Pancreas (tissue), 10 donors: ENCODE data around the gene BCL11A. TPM values are rescaled to one million over a fixed set of nuclear protein-coding genes. Genes with fewer than 3 reads are reported as not detected.

Experiments
- ATAC-seq, 4 donors: fragments of 200-7000 bp; cut with Tn5 transposase; one replicate each; pipeline versions ENCODE4 v1.8.0 to v1.9.1; 2020; ENCODE audit warnings: mild to moderate bottlenecking in 4 of 4, moderate library complexity in 4 of 4
- DNase-seq, 6 donors: peaks; one replicate each; pipeline ENCODE4 v3.0.0-alpha.2; 2020
- FAIRE-seq: peaks from 2 replicates; lab custom pipeline; 2012; peaks lifted over from hg19 to GRCh38; lab: Jason Lieb, UNC
- H3K27ac ChIP-seq, 4 donors: fragments of 200-600 bp; sonication (generic); 1 replicate in 3 of 4; 2 replicates in 1 of 4; pipeline versions ENCODE4 v1.5.0 to v1.8.0; 2020
- H3K27me3 ChIP-seq, 4 donors: fragments of 200-600 bp; one replicate each; pipeline ENCODE4 v1.8.0; 2021
- H3K36me3 ChIP-seq, 3 donors: fragments of 200-600 bp; sonication (generic) in 1 of 3; one replicate each; pipeline versions ENCODE4 v1.5.0 to v1.8.0; 2020 to 2021
- H3K4me1 ChIP-seq, 3 donors: fragments of 200-600 bp; one replicate each; pipeline ENCODE4 v1.8.0; 2021
- H3K4me3 ChIP-seq, 4 donors: fragments of 200-600 bp; sonication (generic) in 2 of 4; one replicate each; pipeline versions ENCODE4 v1.5.0 to v1.8.0; 2020 to 2021
- H3K9me3 ChIP-seq, 4 donors: fragments of 200-600 bp; one replicate each; pipeline ENCODE4 v1.8.0; 2021
- WGBS, 2 donors: extraction: QIAGEN DNeasy Blood & Tissue Kit; methylation state at CpG; one replicate each; pipeline ENCODE4 v1.1.7; 2013; 5-methylcytosine and 5-hydroxymethylcytosine counted together
- intact Hi-C, 3 donors: fragments of 100-400 bp; cut with DNase I; formaldehyde crosslinking; loops; one replicate each; pipeline versions ENCODE4 v1.11.1 to v1.14.2; 2022
- polyA plus RNA-seq, 2 donors: library from polyadenylated mRNA; stranded (reverse); fragments of 200-250 nt; gene quantifications; one replicate each; pipeline ENCODE4 v1.2.3, GENCODE V29; 2013
- total RNA-seq, 6 donors: library from RNA; stranded (reverse); fragmentation: NEBNext Ultra II Directional in 4 of 6; extraction: Animal tissue kit (Norgen Biotek cat#: 25700) in 4 of 6; gene quantifications; one replicate each; pipeline versions ENCODE4 v1.2.1 to v1.2.4, GENCODE V29; 2021 to 2023
- TF ChIP-seq, protein P1 (sequence below), 4 donors: fragments of 200-600 bp; sonication (generic) in 3 of 4; IDR thresholded peaks; one replicate each; pipeline versions ENCODE4 v1.5.0 to v1.8.0; 2021; ENCODE audit warnings: antibody characterized with exemption in 4 of 4
- donor health status: healthy with polysubstance abuse.
- donor health status: DM: no; HTN: no; CAD: no; lungs with moderate emphysema.
- donor health status: DM: no; HTN: no; CAD: no.
- donor health status: control.
- donor health status: control.
- donor health status: Bipolar disorder and iron deficiency.
- donor health status: DM: yes; HTN: yes; CAD: no.
- donor health status: DM: no; HTN: no; CAD: no.
- donor health status: DM: no; HTN: no; CAD: no.
- donor health status: DM: yes; HTN: yes; CAD: no.

The BCL11A gene
- total and polyA plus RNA-seq, 8 donors = 4.4 to 16.1 (median 11.7) TPM

DNA sequence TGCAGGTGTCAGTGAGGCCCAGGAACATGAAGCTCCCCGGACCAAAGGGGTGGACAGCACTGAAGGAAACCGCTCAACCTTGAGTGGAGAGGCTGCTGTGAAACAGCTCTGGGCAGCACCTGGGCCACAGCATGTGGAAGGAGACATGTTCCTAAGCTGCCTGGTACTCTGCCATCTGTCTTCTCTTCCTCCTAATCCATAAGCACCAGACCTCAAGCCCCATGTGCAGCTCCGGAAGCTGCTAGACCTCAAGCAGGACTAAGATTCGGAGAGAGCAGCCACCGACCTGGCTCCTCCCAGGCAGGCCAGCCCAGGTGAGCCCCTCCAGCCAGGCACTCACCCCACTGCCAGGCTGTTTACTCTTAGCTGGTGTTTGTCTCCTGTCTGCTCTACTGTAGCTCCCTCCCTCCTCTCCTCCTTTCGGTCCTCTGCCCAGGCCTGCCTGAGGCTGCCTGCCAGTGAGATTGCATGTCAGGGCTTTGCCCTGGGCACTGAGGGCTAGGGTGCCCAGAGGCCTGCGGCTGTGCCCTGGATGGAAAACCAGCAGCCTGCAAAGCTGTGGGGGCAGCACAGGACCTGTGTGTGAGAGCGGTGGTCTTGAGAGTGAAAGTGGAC is 53.7 kb downstream of the BCL11A start:
- H3K36me3 ChIP-seq = no peaks in the 10 kb centered on the region
- WGBS, 2 donors = 77 to 86% methylated on average over 8 of the region's 8 CpGs
- H3K4me3 ChIP-seq = no peak overlapping the region
- FAIRE-seq = no peak
- intact Hi-C loops = loop anchor here in 1 of 3 donors (10.0 kb wide), 1 partner anchor 45 kb away; no protein-coding TSS in a partner anchor
- peak; percentile 21 to 53 (median 30) for ATAC-seq
- DNase-seq = no peak
- no peaks in the 10 kb centered on the region for H3K9me3 ChIP-seq
- TF ChIP-seq, protein P1, sequence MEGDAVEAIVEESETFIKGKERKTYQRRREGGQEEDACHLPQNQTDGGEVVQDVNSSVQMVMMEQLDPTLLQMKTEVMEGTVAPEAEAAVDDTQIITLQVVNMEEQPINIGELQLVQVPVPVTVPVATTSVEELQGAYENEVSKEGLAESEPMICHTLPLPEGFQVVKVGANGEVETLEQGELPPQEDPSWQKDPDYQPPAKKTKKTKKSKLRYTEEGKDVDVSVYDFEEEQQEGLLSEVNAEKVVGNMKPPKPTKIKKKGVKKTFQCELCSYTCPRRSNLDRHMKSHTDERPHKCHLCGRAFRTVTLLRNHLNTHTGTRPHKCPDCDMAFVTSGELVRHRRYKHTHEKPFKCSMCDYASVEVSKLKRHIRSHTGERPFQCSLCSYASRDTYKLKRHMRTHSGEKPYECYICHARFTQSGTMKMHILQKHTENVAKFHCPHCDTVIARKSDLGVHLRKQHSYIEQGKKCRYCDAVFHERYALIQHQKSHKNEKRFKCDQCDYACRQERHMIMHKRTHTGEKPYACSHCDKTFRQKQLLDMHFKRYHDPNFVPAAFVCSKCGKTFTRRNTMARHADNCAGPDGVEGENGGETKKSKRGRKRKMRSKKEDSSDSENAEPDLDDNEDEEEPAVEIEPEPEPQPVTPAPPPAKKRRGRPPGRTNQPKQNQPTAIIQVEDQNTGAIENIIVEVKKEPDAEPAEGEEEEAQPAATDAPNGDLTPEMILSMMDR (IDR thresholded peaks at IDR 0.05) = no peak
- H3K27me3 ChIP-seq = no peaks in the 10 kb centered on the region
- H3K27ac ChIP-seq = no peak overlapping the region
- H3K4me1 ChIP-seq = peaks cover 0 to 8% (median 5%) of the 10 kb centered on the region in 3 donors

DNA sequence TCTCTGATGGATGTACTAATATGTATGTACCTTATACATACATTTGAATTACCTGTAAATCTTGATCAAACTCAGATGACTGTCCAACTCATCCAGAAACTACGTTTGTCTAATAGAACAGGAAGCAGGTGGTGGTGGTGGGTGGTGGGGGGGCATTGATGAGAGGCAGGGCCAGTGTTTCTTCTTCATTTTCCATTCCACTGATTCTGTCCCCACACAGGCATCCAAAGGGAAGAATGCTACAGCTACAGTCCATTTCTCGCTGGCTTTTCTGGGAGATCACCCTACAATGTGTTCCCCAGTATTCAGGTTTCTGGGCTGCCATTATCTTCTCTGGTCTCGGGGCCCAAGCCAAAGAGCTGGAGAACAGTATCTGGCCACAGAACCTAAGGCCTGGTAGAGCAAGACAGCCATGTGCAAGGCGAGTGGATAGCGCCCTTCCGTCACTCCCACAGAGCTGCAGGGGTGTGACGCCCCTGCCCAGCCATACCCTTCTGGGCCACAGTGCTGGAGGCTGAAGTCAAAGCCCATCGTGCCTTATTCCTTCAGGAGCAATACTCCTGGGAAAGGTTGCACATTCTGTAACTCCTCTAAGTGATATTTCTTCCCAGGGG is 54.5 kb downstream of the BCL11A start:
- no peak for FAIRE-seq

DNA sequence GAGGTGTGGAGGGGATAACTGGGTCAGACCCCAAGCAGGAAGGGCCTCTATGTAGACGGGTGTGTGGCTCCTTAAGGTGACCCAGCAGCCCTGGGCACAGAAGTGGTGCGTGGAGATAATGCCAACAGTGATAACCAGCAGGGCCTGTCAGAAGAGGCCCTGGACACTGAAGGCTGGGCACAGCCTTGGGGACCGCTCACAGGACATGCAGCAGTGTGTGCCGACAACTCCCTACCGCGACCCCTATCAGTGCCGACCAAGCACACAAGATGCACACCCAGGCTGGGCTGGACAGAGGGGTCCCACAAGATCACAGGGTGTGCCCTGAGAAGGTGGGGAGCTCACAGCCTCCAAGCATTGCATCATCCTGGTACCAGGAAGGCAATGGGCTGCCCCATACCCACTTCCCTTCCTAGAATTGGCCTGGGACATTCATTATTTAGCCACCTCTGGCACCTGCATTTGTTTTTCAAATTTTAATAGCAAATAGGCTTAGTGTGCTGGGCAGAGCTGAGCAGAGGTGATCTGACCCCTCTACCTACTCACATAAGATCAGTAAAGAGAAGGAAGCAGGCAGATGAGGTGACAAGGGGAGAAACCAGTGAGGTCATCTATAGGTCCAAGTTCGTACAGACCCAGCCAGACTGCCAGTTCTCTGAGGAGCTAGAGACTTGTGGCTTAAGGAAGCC is 55.2 kb downstream of the BCL11A start:
- intact Hi-C loops = loop anchor here in 1 of 3 donors (10.0 kb wide), 1 partner anchor 47 kb away; no protein-coding TSS in a partner anchor
- Histone ChIP-seq H3K27ac (no peak overlapping the region), H3K4me1 (peaks cover 0 to 8% (median 5%) of the 10 kb centered on the region in 3 donors), H3K9me3 (no peaks in the 10 kb centered on the region), H3K4me3 (no peak overlapping the region), H3K36me3 (no peaks in the 10 kb centered on the region), H3K27me3 (no peaks in the 10 kb centered on the region)
- no peak for DNase-seq
- WGBS, 2 donors = 91 to 92% methylated on average over 8 of the region's 8 CpGs
- FAIRE-seq = no peak
- ATAC-seq = no peak
- TF ChIP-seq, protein P1 (IDR thresholded peaks at IDR 0.05) = no peak

More for the DNA sequence above, 54.5 kb downstream of the BCL11A start:
- Histone ChIP-seq H3K36me3 (no peaks in the 10 kb centered on the region), H3K27ac (no peak overlapping the region), H3K4me1 (peaks cover 0 to 8% (median 5%) of the 10 kb centered on the region in 3 donors), H3K4me3 (no peak overlapping the region), H3K27me3 (no peaks in the 10 kb centered on the region), H3K9me3 (no peaks in the 10 kb centered on the region)
- WGBS, 2 donors = 93 to 97% methylated on average over 8 of the region's 8 CpGs
- intact Hi-C loops = loop anchor here in 1 of 3 donors (10.0 kb wide), 1 partner anchor 46 kb away; no protein-coding TSS in a partner anchor
- no peak for ATAC-seq
- TF ChIP-seq, protein P1 (IDR thresholded peaks at IDR 0.05) = no peak
- no peak for DNase-seq

DNA sequence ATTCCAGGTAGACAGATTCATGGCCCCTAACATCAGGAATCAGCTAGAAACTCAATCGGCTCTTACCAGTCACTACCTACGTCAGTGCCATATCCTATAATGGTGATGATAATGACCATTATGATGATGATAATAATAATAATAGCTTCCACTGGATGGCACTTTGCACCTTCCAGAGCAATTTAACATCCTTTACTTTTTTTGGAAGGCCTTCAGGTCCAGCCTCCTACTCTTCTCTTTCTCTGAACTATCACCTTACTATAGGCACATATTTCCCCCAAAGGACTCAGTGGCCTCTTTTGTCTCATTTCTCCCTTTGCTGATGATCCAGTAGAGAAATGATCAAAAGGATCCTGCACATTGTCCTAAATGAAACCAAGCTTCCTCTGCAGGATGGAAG is 56.0 kb downstream of the BCL11A start:
- FAIRE-seq = no peak

More for the DNA sequence above, 56.0 kb downstream of the BCL11A start:
- WGBS, 2 donors = 78 to 80% methylated on average over 2 of the region's 2 CpGs
- no peaks in the 10 kb centered on the region for H3K9me3 ChIP-seq
- no peaks in the 10 kb centered on the region for H3K36me3 ChIP-seq
- H3K4me3 ChIP-seq = no peak overlapping the region
- H3K27ac ChIP-seq = no peak overlapping the region
- H3K4me1 ChIP-seq = peaks cover 0 to 7% (median 5%) of the 10 kb centered on the region in 3 donors
- TF ChIP-seq, protein P1 (IDR thresholded peaks at IDR 0.05) = no peak
- intact Hi-C loops = loop anchor here in 1 of 3 donors (10.0 kb wide), 1 partner anchor 47 kb away; no protein-coding TSS in a partner anchor
- DNase-seq (no peak), ATAC-seq (no peak)
- no peaks in the 10 kb centered on the region for H3K27me3 ChIP-seq
